ENCODE measurements around the gene ZNF747. TPM values are rescaled to one million over a fixed set of nuclear protein-coding genes. Genes with fewer than 3 reads are reported as not detected.

Gene ZNF747
- total and polyA plus RNA-seq, 2 donors (not counting 3 experiments of a cell fraction or from before 2014, with no cell fraction given), result 6.4 to 7.2 TPM

DNA sequence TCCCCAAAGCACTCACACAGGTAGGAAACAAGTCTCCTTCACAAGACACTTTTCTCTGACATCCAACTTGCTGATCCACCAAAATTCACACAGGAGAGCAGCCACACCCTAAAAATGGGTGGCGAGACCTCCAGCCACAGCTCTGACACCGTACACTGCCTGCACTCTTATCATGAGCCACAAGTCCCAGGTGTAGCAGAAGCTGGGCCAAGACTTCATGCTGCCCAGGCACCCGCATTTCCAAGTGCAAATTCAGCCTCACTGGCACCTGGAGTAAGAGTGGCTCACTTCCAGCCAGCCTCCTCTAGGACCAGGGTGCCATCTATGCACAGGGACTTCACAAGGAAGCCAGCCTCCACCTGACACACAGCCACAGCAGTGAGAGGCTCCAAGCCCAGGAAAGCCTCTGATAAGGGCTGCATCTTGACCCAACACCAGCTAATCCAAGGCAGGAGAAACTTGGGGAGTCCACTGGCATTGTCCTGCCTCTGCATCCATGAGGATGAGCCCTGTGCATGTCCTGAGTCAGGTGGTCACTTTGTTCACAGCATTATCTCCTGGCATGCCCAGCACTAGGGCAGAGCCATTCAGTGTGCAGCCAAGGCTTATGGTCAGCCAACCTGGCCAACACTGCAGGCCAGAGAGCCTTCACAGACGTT, 5.7 kb downstream of the ZNF747 start:
- no peaks in the 10 kb centered on the region for H3K9me3 ChIP-seq (replicated peaks; ENCODE audit: control insufficient read depth, insufficient read depth, low read length)
- H3K9ac ChIP-seq (replicated peaks; ENCODE audit: extremely low read depth, insufficient read depth, low read length), result no peak overlapping the region
- intact Hi-C loops (cut with micrococcal nuclease) (loop anchor here (5.0 kb wide), 2 partner anchors 128 to 168 kb away; partner anchors contain the start of genes FBRS and SRCAP), dilution Hi-C loops (cut with MboI; ENCODE audit: extremely low pct_ligation_motif_present, low sequenced_read_pairs) (no loop called here)
- H3K27me3 ChIP-seq (ENCODE audit: control insufficient read depth in 2 of 2, insufficient read depth in 2 of 2, low read length in 2 of 2), result no peaks in the 10 kb centered on the region
- no peak for DNase-seq (ENCODE audit: low read depth, low spot score)
- no peaks in the 10 kb centered on the region for H3K79me2 ChIP-seq (ENCODE audit: control insufficient read depth, insufficient read depth, low read length)
- H3K36me3 ChIP-seq (ENCODE audit: control insufficient read depth in 2 of 2, extremely low read depth in 1 of 2, insufficient read depth in 2 of 2, low read length in 2 of 2), result peaks cover 0 to 2% of the 10 kb centered on the region in 2 experiments
- FAIRE-seq, result no peak
- no peak overlapping the region for H3K4me3 ChIP-seq (replicated peaks in 1 of 3; ENCODE audit: insufficient read depth in 1 of 3, low read depth in 1 of 3, low read length in 3 of 3)
- H4K20me1 ChIP-seq (replicated peaks; ENCODE audit: control insufficient read depth, extremely low read depth, insufficient read depth, low read length), result no peaks in the 10 kb centered on the region
- H3K4me2 ChIP-seq (ENCODE audit: insufficient read depth, low read length), result no peak overlapping the region
- ChIA-PET POLR2A (no interaction called here), CTCF (interaction anchor here (1.0 to 2.3 kb wide), 2 partner anchors 69 to 99 kb away, joined by 3 to 8 read pairs; partner anchors contain the start of gene DCTPP1)
- H2AFZ ChIP-seq (ENCODE audit: low read depth, low read length), result no peak overlapping the region
- H3K27ac ChIP-seq (ENCODE audit: insufficient read depth, low read depth, low read length), result no peak overlapping the region
- no TSS peak for BruUV-seq (replicated peaks)
- no peaks in the 10 kb centered on the region for H3K9me1 ChIP-seq (replicated peaks; ENCODE audit: control insufficient read depth, extremely low read depth, insufficient read depth, low read length)
- peaks cover 4% of the 10 kb centered on the region for H3K4me1 ChIP-seq (ENCODE audit: control insufficient read depth, extremely low read depth, insufficient read depth, low read length)
- TF ChIP-seq FOS (IDR thresholded peaks at IDR 0.05; ENCODE audit: borderline replicate concordance, insufficient read depth, low read length) (no peak), MAX (IDR thresholded peaks at IDR 0.05; ENCODE audit: insufficient read depth, insufficient read length) (no peak), EZH2 (IDR thresholded peaks at IDR 0.05; ENCODE audit: borderline replicate concordance, low read depth, low read length, severe bottlenecking) (no peak), GATA2 (IDR thresholded peaks at IDR 0.05; ENCODE audit: insufficient read depth, insufficient read length, low read depth, low read length) (no peak), MYC (IDR thresholded peaks at IDR 0.05; ENCODE audit: low read depth, low read length) (no peak), POLR2A (IDR thresholded peaks at IDR 0.05; ENCODE audit: low read depth, low read length) (no peak), JUN (IDR thresholded peaks at IDR 0.05; ENCODE audit: borderline replicate concordance, insufficient read depth, insufficient read length, low read depth) (no peak), POLR2AphosphoS5 (IDR thresholded peaks at IDR 0.05; ENCODE audit: insufficient read depth, low read depth, low read length) (no peak), CTCF (IDR thresholded peaks at IDR 0.05; ENCODE audit: extremely low read depth in 1 of 2, insufficient read depth in 1 of 2, low read depth in 1 of 2, low read length in 2 of 2) (no peak)
